HEK293 (cell line): ENCODE results near the gene UPK1A.
A peak's percentile ranks its signal among the peaks of the same experiment; 100 is the strongest.

Source experiments
- BCL11B ChIP-seq: fragments of 450-650 bp; formaldehyde crosslinking; IDR thresholded peaks from 2 replicates; pipeline ENCODE4 v1.5.1; 2016; ENCODE audit warnings: low read depth, missing biosample characterization, missing genetic modification characterization
- PRDM1 ChIP-seq: fragments of 450-650 bp; formaldehyde crosslinking; IDR thresholded peaks from 2 replicates; pipeline ENCODE4; 2016; ENCODE audit warnings: missing biosample characterization, missing genetic modification characterization
- REPIN1 ChIP-seq: fragments of 450-650 bp; formaldehyde crosslinking; IDR thresholded peaks from 2 replicates; pipeline ENCODE4 v1.5.1; 2017; ENCODE audit warnings: missing biosample characterization, missing genetic modification characterization, low read depth
- SETDB1 ChIP-seq: IDR thresholded peaks from one replicate; pipeline ENCODE4 v1.6.1; 2017; ENCODE audit warnings: mild to moderate bottlenecking, low read length, moderate library complexity, mixed read lengths; ENCODE audit not compliant: insufficient read length
- SP7 ChIP-seq: fragments of 450-650 bp; formaldehyde crosslinking; IDR thresholded peaks from 2 replicates; pipeline ENCODE4 v1.5.1; 2016; ENCODE audit warnings: missing biosample characterization, missing genetic modification characterization
- ZBTB6 ChIP-seq: fragments of 450-650 bp; formaldehyde crosslinking; IDR thresholded peaks from 2 replicates; pipeline ENCODE4 v1.5.1; 2017; ENCODE audit warnings: missing biosample characterization, missing genetic modification characterization
- ZBTB8A ChIP-seq: fragments of 450-650 bp; formaldehyde crosslinking; IDR thresholded peaks from 2 replicates; pipeline ENCODE4 v1.5.1; 2016; ENCODE audit warnings: missing biosample characterization, missing genetic modification characterization
- ZFHX2 ChIP-seq: fragments of 450-650 bp; formaldehyde crosslinking; conservative IDR thresholded peaks from 2 replicates; pipeline ENCODE4 v1.5.1; 2016; ENCODE audit warnings: missing biosample characterization, missing genetic modification characterization
- ZFP37 ChIP-seq: fragments of 450-650 bp; formaldehyde crosslinking; IDR thresholded peaks from 2 replicates; pipeline ENCODE4 v1.5.1; 2016; ENCODE audit warnings: missing biosample characterization, missing genetic modification characterization
- ZNF10 ChIP-seq: fragments of 450-650 bp; formaldehyde crosslinking; IDR thresholded peaks from 2 replicates; pipeline ENCODE4 v1.5.1; 2017; ENCODE audit warnings: missing biosample characterization, missing genetic modification characterization
- ZNF121 ChIP-seq: fragments of 450-650 bp; formaldehyde crosslinking; IDR thresholded peaks from 2 replicates; pipeline ENCODE4 v1.5.1; 2016; ENCODE audit warnings: missing biosample characterization, missing genetic modification characterization
- ZNF175 ChIP-seq: fragments of 450-650 bp; formaldehyde crosslinking; IDR thresholded peaks from 2 replicates; pipeline ENCODE4 v1.5.1; 2016; ENCODE audit warnings: missing biosample characterization, missing genetic modification characterization
- ZNF2 ChIP-seq: fragments of 450-650 bp; formaldehyde crosslinking; IDR thresholded peaks from 2 replicates; pipeline ENCODE4 v1.5.1; 2016; ENCODE audit warnings: missing biosample characterization, missing genetic modification characterization
- ZNF239 ChIP-seq: fragments of 450-650 bp; formaldehyde crosslinking; IDR thresholded peaks from 2 replicates; pipeline ENCODE4 v1.5.1; 2016; ENCODE audit warnings: missing biosample characterization, missing genetic modification characterization
- ZNF394 ChIP-seq: fragments of 450-650 bp; formaldehyde crosslinking; IDR thresholded peaks from 2 replicates; pipeline ENCODE4 v1.5.1; 2016; ENCODE audit warnings: missing biosample characterization, missing genetic modification characterization, mild to moderate bottlenecking, moderate library complexity, borderline replicate concordance
- ZNF416 ChIP-seq: fragments of 450-650 bp; formaldehyde crosslinking; IDR thresholded peaks from 2 replicates; pipeline ENCODE4 v1.5.1; 2016; ENCODE audit warnings: missing biosample characterization, missing genetic modification characterization
- ZNF514 ChIP-seq: fragments of 450-650 bp; formaldehyde crosslinking; IDR thresholded peaks from 2 replicates; pipeline ENCODE4 v1.5.1; 2016; ENCODE audit warnings: missing biosample characterization, missing genetic modification characterization
- ZNF521 ChIP-seq: fragments of 450-650 bp; formaldehyde crosslinking; IDR thresholded peaks from 2 replicates; pipeline ENCODE4 v1.5.1; 2017; ENCODE audit warnings: missing biosample characterization, mild to moderate bottlenecking, missing genetic modification characterization
- ZNF555 ChIP-seq: fragments of 450-650 bp; formaldehyde crosslinking; conservative IDR thresholded peaks from 2 replicates; pipeline ENCODE4 v1.5.1; 2017; ENCODE audit warnings: missing biosample characterization, mild to moderate bottlenecking, missing genetic modification characterization, inconsistent platforms
- ZNF561 ChIP-seq: fragments of 450-650 bp; IDR thresholded peaks from 2 replicates; pipeline ENCODE4 v1.5.1; 2018; ENCODE audit warnings: missing biosample characterization, missing genetic modification characterization, borderline replicate concordance
- ZNF610 ChIP-seq: fragments of 450-650 bp; formaldehyde crosslinking; IDR thresholded peaks from 2 replicates; pipeline ENCODE4 v1.5.1; 2016; ENCODE audit warnings: missing biosample characterization, missing genetic modification characterization, borderline replicate concordance
- ZNF629 ChIP-seq: fragments of 450-650 bp; formaldehyde crosslinking; IDR thresholded peaks from 2 replicates; pipeline ENCODE4 v1.5.1; 2017; ENCODE audit warnings: missing biosample characterization, missing genetic modification characterization
- ZNF777 ChIP-seq: fragments of 450-650 bp; formaldehyde crosslinking; IDR thresholded peaks from 2 replicates; pipeline ENCODE4 v1.5.1; 2017; ENCODE audit warnings: missing biosample characterization, missing genetic modification characterization, borderline replicate concordance
- ZXDB ChIP-seq: fragments of 450-650 bp; formaldehyde crosslinking; IDR thresholded peaks from 2 replicates; pipeline ENCODE4 v1.5.1; 2016; ENCODE audit warnings: missing biosample characterization, missing genetic modification characterization
- TF ChIP-seq, protein P1 (sequence below): fragments of 450-650 bp; formaldehyde crosslinking; IDR thresholded peaks from 2 replicates; pipeline ENCODE4 v1.5.1; 2017; ENCODE audit warnings: missing biosample characterization, missing genetic modification characterization
- TF ChIP-seq, protein P2 (sequence below): fragments of 450-650 bp; formaldehyde crosslinking; conservative IDR thresholded peaks from 2 replicates; pipeline ENCODE4 v1.5.1; 2016; ENCODE audit warnings: low read depth, missing biosample characterization, missing genetic modification characterization
- TF ChIP-seq, protein P3 (sequence below): sonication (generic); formaldehyde crosslinking; IDR thresholded peaks from 2 replicates; pipeline ENCODE4 v1.8.1; 2022; ENCODE audit warnings: mild to moderate bottlenecking, moderate library complexity, missing genetic modification reagents
- TF ChIP-seq, protein P4 (sequence below): fragments of 450-650 bp; formaldehyde crosslinking; IDR thresholded peaks from 2 replicates; pipeline ENCODE4 v1.5.1; 2017; ENCODE audit warnings: missing biosample characterization, missing genetic modification characterization

The UPK1A gene

GRCh38 chr19:35643255-35644205, 22.8 kb upstream of the UPK1A start (continued):
- no peak for TF ChIP-seq SETDB1
- peak; percentile 76 for TF ChIP-seq ZNF121 (tag by site-specific recombination)
- peak; percentile 98 for TF ChIP-seq ZXDB (tag by site-specific recombination)
- no peak for TF ChIP-seq PRDM1 (tag by site-specific recombination)
- TF ChIP-seq, protein P1, sequence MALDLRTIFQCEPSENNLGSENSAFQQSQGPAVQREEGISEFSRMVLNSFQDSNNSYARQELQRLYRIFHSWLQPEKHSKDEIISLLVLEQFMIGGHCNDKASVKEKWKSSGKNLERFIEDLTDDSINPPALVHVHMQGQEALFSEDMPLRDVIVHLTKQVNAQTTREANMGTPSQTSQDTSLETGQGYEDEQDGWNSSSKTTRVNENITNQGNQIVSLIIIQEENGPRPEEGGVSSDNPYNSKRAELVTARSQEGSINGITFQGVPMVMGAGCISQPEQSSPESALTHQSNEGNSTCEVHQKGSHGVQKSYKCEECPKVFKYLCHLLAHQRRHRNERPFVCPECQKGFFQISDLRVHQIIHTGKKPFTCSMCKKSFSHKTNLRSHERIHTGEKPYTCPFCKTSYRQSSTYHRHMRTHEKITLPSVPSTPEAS (tag by site-specific recombination): peak; percentile 42
- peak; percentile 100 for TF ChIP-seq ZNF561
- no peak; the same call in 1 of the 2 replicates for TF ChIP-seq ZBTB6
- peak; percentile 76 for TF ChIP-seq ZNF10 (tag by site-specific recombination)
- TF ChIP-seq, protein P2, sequence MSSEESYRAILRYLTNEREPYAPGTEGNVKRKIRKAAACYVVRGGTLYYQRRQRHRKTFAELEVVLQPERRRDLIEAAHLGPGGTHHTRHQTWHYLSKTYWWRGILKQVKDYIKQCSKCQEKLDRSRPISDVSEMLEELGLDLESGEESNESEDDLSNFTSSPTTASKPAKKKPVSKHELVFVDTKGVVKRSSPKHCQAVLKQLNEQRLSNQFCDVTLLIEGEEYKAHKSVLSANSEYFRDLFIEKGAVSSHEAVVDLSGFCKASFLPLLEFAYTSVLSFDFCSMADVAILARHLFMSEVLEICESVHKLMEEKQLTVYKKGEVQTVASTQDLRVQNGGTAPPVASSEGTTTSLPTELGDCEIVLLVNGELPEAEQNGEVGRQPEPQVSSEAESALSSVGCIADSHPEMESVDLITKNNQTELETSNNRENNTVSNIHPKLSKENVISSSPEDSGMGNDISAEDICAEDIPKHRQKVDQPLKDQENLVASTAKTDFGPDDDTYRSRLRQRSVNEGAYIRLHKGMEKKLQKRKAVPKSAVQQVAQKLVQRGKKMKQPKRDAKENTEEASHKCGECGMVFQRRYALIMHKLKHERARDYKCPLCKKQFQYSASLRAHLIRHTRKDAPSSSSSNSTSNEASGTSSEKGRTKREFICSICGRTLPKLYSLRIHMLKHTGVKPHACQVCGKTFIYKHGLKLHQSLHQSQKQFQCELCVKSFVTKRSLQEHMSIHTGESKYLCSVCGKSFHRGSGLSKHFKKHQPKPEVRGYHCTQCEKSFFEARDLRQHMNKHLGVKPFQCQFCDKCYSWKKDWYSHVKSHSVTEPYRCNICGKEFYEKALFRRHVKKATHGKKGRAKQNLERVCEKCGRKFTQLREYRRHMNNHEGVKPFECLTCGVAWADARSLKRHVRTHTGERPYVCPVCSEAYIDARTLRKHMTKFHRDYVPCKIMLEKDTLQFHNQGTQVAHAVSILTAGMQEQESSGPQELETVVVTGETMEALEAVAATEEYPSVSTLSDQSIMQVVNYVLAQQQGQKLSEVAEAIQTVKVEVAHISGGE (tag by site-specific recombination): peak; percentile 92
- TF ChIP-seq, protein P3, sequence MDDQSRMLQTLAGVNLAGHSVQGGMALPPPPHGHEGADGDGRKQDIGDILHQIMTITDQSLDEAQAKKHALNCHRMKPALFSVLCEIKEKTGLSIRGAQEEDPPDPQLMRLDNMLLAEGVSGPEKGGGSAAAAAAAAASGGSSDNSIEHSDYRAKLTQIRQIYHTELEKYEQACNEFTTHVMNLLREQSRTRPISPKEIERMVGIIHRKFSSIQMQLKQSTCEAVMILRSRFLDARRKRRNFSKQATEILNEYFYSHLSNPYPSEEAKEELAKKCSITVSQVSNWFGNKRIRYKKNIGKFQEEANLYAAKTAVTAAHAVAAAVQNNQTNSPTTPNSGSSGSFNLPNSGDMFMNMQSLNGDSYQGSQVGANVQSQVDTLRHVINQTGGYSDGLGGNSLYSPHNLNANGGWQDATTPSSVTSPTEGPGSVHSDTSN (CRISPR knock-in tag): peak; percentile 88
- peak; percentile 97 for TF ChIP-seq SP7
- TF ChIP-seq ZNF629: peak; percentile 90
- TF ChIP-seq ZNF521 (tag by site-specific recombination): no peak
- TF ChIP-seq ZBTB8A (tag by site-specific recombination): peak; percentile 78
- TF ChIP-seq BCL11B (tag by site-specific recombination): peak; percentile 29; the same call in 1 of the 2 replicates
- no peak for TF ChIP-seq ZNF514 (tag by site-specific recombination)
- TF ChIP-seq ZNF394 (tag by site-specific recombination): peak; percentile 81
- peak; percentile 94 for TF ChIP-seq ZNF610
- no peak for TF ChIP-seq ZNF416 (tag by site-specific recombination)
- TF ChIP-seq ZNF239 (tag by site-specific recombination): 0 out of 2 replicates have a peak, but pooled peaks have one; percentile 54
- TF ChIP-seq, protein P4, sequence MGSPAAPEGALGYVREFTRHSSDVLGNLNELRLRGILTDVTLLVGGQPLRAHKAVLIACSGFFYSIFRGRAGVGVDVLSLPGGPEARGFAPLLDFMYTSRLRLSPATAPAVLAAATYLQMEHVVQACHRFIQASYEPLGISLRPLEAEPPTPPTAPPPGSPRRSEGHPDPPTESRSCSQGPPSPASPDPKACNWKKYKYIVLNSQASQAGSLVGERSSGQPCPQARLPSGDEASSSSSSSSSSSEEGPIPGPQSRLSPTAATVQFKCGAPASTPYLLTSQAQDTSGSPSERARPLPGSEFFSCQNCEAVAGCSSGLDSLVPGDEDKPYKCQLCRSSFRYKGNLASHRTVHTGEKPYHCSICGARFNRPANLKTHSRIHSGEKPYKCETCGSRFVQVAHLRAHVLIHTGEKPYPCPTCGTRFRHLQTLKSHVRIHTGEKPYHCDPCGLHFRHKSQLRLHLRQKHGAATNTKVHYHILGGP (tag by site-specific recombination): no peak
- peak; percentile 99 for TF ChIP-seq REPIN1
- TF ChIP-seq ZNF175 (tag by site-specific recombination): no peak
- TF ChIP-seq ZFP37 (tag by site-specific recombination): peak; percentile 99
- no peak for TF ChIP-seq ZNF555 (tag by site-specific recombination)
- TF ChIP-seq ZNF2 (tag by site-specific recombination): peak; percentile 99
- peak; percentile 78 for TF ChIP-seq ZFHX2 (tag by site-specific recombination)
- TF ChIP-seq ZNF777 (tag by site-specific recombination): peak; percentile 98
